HepG2 (cell line): ENCODE results near the gene TOP2A. TPM values are rescaled to one million over a fixed set of nuclear protein-coding genes. Genes with fewer than 3 reads are reported as not detected.

Experiments used
- ARID2 ChIP-seq: sonication (generic); formaldehyde crosslinking; IDR thresholded peaks from 2 replicates; pipeline ENCODE4 v1.8.1; 2022; ENCODE audit warnings: mild to moderate bottlenecking, missing genetic modification reagents, borderline replicate concordance
- BRCA1 ChIP-seq: sonication (generic); formaldehyde crosslinking; IDR thresholded peaks from 2 replicates; pipeline ENCODE4 v1.4.0; 2020; ENCODE audit warnings: missing genetic modification reagents
- CBX2 ChIP-seq, 2 experiments: fragments of 200-600 bp in 1 of 2; sonication (generic); formaldehyde crosslinking in 1 of 2; IDR thresholded peaks; 2 replicates each; pipeline versions ENCODE4 v1.7.0 to v1.8.1; 2018 to 2022; ENCODE audit warnings: low read depth in 2 of 2, low read length in 1 of 2, mild to moderate bottlenecking in 1 of 2, missing genetic modification reagents in 1 of 2
- CENPT ChIP-seq: sonication (generic); formaldehyde crosslinking; IDR thresholded peaks from 2 replicates; pipeline ENCODE4 v1.8.0; 2022; ENCODE audit warnings: low read depth, mild to moderate bottlenecking, moderate library complexity, missing genetic modification reagents
- FOXO1 ChIP-seq: sonication (generic); formaldehyde crosslinking; IDR thresholded peaks from 2 replicates; pipeline ENCODE4 v1.4.0; 2020; ENCODE audit warnings: missing genetic modification reagents
- IRX3 ChIP-seq: sonication (generic); formaldehyde crosslinking; IDR thresholded peaks from 2 replicates; pipeline ENCODE4 v1.8.1; 2023; ENCODE audit warnings: mild to moderate bottlenecking, low read depth, missing genetic modification reagents, borderline replicate concordance
- JUN ChIP-seq: sonication (generic); formaldehyde crosslinking; IDR thresholded peaks from 2 replicates; pipeline ENCODE4 v1.4.0; 2020; ENCODE audit warnings: mild to moderate bottlenecking, missing genetic modification reagents
- PLRG1 ChIP-seq: fragments of 450-650 bp; conservative IDR thresholded peaks from 2 replicates; pipeline ENCODE4 v1.6.1; 2016
- SOX13 ChIP-seq, 3 experiments: fragments of 450-650 bp in 1 of 3; sonication (generic) in 1 of 3; formaldehyde crosslinking in 1 of 3; IDR thresholded peaks in 2 of 3; conservative IDR thresholded peaks in 1 of 3; 2 replicates each; pipeline versions ENCODE4 v1.5.0 to v1.6.1; 2016 to 2020; ENCODE audit warnings: antibody characterized with exemption in 1 of 3, mild to moderate bottlenecking in 1 of 3, missing compliant biosample characterization in 1 of 3, missing genetic modification reagents in 1 of 3, moderate library complexity in 1 of 3
- TCF7 ChIP-seq: sonication (generic); IDR thresholded peaks from 2 replicates; pipeline ENCODE4 v1.6.1; 2016; ENCODE audit warnings: antibody characterized with exemption, low read depth
- ZBTB7A ChIP-seq: sonication (generic); formaldehyde crosslinking; IDR thresholded peaks from 2 replicates; pipeline ENCODE4 v1.8.0; 2022; ENCODE audit warnings: mild to moderate bottlenecking, missing genetic modification reagents
- ZBTB8A ChIP-seq: sonication (generic); formaldehyde crosslinking; IDR thresholded peaks from 2 replicates; pipeline ENCODE4 v1.4.0; 2020; ENCODE audit warnings: mild to moderate bottlenecking, low read depth, missing genetic modification reagents, borderline replicate concordance
- ZNF180 ChIP-seq: sonication (generic); formaldehyde crosslinking; IDR thresholded peaks from 2 replicates; pipeline ENCODE4 v1.4.0; 2020; ENCODE audit warnings: low read depth, missing genetic modification reagents, borderline replicate concordance
- ZNF331 ChIP-seq: sonication (generic); formaldehyde crosslinking; IDR thresholded peaks from 2 replicates; pipeline ENCODE4 v1.4.0; 2020; ENCODE audit warnings: missing genetic modification reagents
- ZNF530 ChIP-seq: sonication (generic); formaldehyde crosslinking; IDR thresholded peaks from 2 replicates; pipeline ENCODE4 v1.5.0; 2020; ENCODE audit warnings: low read depth, mild to moderate bottlenecking, missing genetic modification reagents
- ZNF549 ChIP-seq: sonication (generic); formaldehyde crosslinking; IDR thresholded peaks from 2 replicates; pipeline ENCODE4 v1.5.0; 2020; ENCODE audit warnings: missing genetic modification reagents
- polyA plus RNA-seq, 8 experiments: library from polyadenylated mRNA; depleted of rRNA in 3 of 8; stranded (reverse) in 7 of 8; unstranded in 1 of 8; fragments of >200 nt; fragmentation: Illumina TruSeq in 4 of 8; extraction: Trizol in 4 of 8; gene quantifications; 2 replicates each; pipeline versions ENCODE4 v1.2.1 to v1.2.3, GENCODE V29; 2011 to 2016; ENCODE audit warnings: low read depth in 4 of 8, missing spikeins in 1 of 8, mixed read lengths in 1 of 8; ENCODE audit not compliant: insufficient read depth in 1 of 8
- total RNA-seq, 5 experiments: library from RNA; depleted of rRNA; stranded (reverse); fragments of >200 nt; fragmentation: Illumina TruSeq; extraction: Trizol; gene quantifications; 2 replicates each; pipeline ENCODE4 v1.2.3, GENCODE V29; 2016; ENCODE audit warnings: low read depth in 1 of 5
- TF ChIP-seq, protein P1 (sequence below): sonication (generic); formaldehyde crosslinking; IDR thresholded peaks from 2 replicates; pipeline ENCODE4 v1.5.0; 2020; ENCODE audit warnings: mild to moderate bottlenecking, missing genetic modification reagents
- TF ChIP-seq, protein P2 (sequence below), 2 experiments: sonication (generic) in 1 of 2; formaldehyde crosslinking in 1 of 2; IDR thresholded peaks; 2 replicates each; pipeline versions ENCODE4 v1.4.0 to v1.6.1; 2018 to 2020; ENCODE audit warnings: missing genetic modification reagents in 2 of 2, borderline replicate concordance in 1 of 2, low read depth in 1 of 2, mild to moderate bottlenecking in 1 of 2, missing biosample characterization in 1 of 2
- TF ChIP-seq, protein P3 (sequence below): sonication (generic); formaldehyde crosslinking; IDR thresholded peaks from 2 replicates; pipeline ENCODE4 v1.4.0; 2020; ENCODE audit warnings: mild to moderate bottlenecking, missing genetic modification reagents, borderline replicate concordance

Gene TOP2A
- total and polyA plus RNA-seq, 2 of the 13 experiments (the other 11 are each of a cell fraction or from before 2014, with no cell fraction given), result 108 to 327 TPM

DNA sequence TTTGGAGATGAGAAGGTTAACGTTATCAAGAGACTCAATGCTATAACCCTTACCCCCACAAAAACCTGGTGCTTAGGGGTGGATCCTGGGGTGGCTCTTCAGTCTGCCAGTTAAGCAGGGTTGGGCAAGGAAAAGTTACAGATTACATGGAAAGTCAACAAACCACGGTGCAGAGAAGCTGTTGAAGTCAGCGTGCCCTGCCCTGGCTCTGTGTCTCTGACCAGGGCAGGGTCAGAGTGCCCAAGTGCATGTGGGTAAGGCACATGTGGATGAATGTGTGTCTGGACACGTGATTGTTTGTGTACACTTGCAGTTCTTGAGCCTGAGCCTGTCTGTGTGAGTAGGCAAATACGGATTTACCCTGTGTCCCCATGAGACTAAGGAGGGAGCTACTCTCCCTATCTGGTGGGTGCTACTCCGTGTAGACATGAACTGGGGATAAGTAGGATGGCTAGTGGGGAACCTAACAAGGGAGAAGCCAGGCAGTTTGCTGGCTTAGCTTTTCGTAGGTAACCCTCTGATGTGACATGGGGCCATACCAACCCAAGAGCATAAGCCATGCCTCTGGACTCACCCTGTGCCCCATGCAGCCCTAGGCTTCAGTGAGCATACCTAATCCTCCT lies 31.1 kb upstream of the TOP2A start (continued):
- TF ChIP-seq, protein P1, sequence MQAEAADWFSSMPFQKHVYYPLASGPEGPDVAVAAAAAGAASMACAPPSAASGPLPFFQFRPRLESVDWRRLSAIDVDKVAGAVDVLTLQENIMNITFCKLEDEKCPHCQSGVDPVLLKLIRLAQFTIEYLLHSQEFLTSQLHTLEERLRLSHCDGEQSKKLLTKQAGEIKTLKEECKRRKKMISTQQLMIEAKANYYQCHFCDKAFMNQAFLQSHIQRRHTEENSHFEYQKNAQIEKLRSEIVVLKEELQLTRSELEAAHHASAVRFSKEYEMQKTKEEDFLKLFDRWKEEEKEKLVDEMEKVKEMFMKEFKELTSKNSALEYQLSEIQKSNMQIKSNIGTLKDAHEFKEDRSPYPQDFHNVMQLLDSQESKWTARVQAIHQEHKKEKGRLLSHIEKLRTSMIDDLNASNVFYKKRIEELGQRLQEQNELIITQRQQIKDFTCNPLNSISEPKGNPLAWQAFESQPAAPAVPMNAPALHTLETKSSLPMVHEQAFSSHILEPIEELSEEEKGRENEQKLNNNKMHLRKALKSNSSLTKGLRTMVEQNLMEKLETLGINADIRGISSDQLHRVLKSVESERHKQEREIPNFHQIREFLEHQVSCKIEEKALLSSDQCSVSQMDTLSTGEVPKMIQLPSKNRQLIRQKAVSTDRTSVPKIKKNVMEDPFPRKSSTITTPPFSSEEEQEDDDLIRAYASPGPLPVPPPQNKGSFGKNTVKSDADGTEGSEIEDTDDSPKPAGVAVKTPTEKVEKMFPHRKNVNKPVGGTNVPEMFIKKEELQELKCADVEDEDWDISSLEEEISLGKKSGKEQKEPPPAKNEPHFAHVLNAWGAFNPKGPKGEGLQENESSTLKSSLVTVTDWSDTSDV, result no peak
- TF ChIP-seq ZBTB7A (CRISPR knock-in tag) (no peak; the same call in 1 of the 2 replicates), TCF7 (peak; percentile 30; the same call in 1 of the 2 replicates), ZNF530 (CRISPR knock-in tag) (no peak), FOXO1 (CRISPR knock-in tag) (peak; percentile 86), ZNF331 (CRISPR knock-in tag) (peak; percentile 87; the same call in 1 of the 2 replicates), BRCA1 (CRISPR knock-in tag) (0 out of 2 replicates have a peak, but pooled peaks have one; percentile 29), PLRG1 (no peak), CBX2 (IDR thresholded peaks at IDR 0.05; ENCODE audit: low read depth, low read length) (no peak), CBX2 (CRISPR knock-in tag; IDR thresholded peaks at IDR 0.05; ENCODE audit: low read depth) (no peak), JUN (CRISPR knock-in tag) (no peak; the same call in 1 of the 2 replicates), CENPT (CRISPR knock-in tag) (no peak), ZBTB8A (CRISPR knock-in tag) (no peak), IRX3 (CRISPR knock-in tag) (no peak), ZNF549 (CRISPR knock-in tag) (no peak), ARID2 (CRISPR knock-in tag) (no peak), ZNF180 (no peak), SOX13 (IDR thresholded peaks at IDR 0.05) (peak; percentile 74), SOX13 (CRISPR knock-in tag; conservative IDR thresholded peaks at IDR 0.05 in 1 of 2, IDR thresholded peaks at IDR 0.05 in 1 of 2) (peak in 1 of 2 experiments; percentile 90; a peak in 2 of 4 replicates)
- TF ChIP-seq, protein P2, sequence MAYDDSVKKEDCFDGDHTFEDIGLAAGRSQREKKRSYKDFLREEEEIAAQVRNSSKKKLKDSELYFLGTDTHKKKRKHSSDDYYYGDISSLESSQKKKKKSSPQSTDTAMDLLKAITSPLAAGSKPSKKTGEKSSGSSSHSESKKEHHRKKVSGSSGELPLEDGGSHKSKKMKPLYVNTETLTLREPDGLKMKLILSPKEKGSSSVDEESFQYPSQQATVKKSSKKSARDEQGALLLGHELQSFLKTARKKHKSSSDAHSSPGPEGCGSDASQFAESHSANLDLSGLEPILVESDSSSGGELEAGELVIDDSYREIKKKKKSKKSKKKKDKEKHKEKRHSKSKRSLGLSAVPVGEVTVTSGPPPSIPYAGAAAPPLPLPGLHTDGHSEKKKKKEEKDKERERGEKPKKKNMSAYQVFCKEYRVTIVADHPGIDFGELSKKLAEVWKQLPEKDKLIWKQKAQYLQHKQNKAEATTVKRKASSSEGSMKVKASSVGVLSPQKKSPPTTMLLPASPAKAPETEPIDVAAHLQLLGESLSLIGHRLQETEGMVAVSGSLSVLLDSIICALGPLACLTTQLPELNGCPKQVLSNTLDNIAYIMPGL (CRISPR knock-in tag; IDR thresholded peaks at IDR 0.05; ENCODE audit: borderline replicate concordance in 1 of 2, low read depth in 1 of 2), result peak; percentile 30 to 68; a peak in 2 of 4 replicates
- TF ChIP-seq, protein P3, sequence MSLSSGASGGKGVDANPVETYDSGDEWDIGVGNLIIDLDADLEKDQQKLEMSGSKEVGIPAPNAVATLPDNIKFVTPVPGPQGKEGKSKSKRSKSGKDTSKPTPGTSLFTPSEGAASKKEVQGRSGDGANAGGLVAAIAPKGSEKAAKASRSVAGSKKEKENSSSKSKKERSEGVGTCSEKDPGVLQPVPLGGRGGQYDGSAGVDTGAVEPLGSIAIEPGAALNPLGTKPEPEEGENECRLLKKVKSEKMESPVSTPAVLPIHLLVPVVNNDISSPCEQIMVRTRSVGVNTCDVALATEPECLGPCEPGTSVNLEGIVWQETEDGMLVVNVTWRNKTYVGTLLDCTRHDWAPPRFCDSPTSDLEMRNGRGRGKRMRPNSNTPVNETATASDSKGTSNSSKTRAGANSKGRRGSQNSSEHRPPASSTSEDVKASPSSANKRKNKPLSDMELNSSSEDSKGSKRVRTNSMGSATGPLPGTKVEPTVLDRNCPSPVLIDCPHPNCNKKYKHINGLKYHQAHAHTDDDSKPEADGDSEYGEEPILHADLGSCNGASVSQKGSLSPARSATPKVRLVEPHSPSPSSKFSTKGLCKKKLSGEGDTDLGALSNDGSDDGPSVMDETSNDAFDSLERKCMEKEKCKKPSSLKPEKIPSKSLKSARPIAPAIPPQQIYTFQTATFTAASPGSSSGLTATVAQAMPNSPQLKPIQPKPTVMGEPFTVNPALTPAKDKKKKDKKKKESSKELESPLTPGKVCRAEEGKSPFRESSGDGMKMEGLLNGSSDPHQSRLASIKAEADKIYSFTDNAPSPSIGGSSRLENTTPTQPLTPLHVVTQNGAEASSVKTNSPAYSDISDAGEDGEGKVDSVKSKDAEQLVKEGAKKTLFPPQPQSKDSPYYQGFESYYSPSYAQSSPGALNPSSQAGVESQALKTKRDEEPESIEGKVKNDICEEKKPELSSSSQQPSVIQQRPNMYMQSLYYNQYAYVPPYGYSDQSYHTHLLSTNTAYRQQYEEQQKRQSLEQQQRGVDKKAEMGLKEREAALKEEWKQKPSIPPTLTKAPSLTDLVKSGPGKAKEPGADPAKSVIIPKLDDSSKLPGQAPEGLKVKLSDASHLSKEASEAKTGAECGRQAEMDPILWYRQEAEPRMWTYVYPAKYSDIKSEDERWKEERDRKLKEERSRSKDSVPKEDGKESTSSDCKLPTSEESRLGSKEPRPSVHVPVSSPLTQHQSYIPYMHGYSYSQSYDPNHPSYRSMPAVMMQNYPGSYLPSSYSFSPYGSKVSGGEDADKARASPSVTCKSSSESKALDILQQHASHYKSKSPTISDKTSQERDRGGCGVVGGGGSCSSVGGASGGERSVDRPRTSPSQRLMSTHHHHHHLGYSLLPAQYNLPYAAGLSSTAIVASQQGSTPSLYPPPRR, result peak; percentile 82; the same call in 1 of the 2 replicates
